ENCODE results near the gene CCDC8.

Gene CCDC8

DNA sequence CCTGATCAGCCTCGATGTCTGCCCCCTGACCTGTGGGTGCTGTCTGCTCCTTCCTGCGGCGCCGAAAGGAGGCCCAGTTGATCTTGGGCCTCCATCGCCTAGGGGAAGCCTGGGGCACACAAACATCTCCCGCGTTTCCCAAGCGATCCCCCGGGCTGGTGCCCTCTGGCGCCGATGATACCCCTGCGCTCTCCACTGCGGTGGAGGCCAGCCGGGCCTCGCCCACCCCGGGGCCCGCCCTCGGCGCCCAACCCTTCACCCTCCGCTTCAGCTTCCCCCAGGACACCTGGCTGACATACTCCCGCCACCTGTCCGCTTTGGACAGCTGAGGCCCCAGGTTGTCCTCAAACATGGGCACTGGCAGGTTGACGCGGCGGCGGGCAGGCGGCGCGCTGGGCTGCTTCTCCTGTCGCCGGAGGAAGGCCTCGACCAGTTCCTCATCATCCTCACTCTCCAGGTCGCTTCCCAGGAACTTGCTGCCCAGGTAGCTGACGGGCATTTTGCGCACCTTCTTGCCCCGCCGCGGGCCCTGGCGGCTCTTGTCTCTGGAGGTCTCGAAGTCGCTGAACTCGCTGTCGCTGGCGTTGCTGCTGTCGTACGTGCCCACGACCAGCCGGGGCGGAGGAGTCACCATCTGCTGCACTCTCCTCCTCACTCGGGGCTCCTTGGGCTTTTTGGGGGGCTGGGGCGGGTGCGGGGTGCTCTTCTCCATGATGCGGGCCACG is 1.3 kb downstream of the CCDC8 start:
- Histone ChIP-seq H3K27ac (ENCODE audit: low read length, poor library complexity, severe bottlenecking) (no peak overlapping the region), H4K91ac (ENCODE audit: low read length) (peak overlapping the region; percentile 35), H2AK5ac (ENCODE audit: low read length, severe bottlenecking) (no peak overlapping the region), H3K23ac (ENCODE audit: low read length in 2 of 2) (peak overlapping the region in 1 of 2 experiments; percentile 94), H3K4me3 (ENCODE audit: insufficient read depth in 1 of 2, low read depth in 1 of 2, low read length in 2 of 2) (peak overlapping the region; percentile 70 to 71), H2BK120ac (ENCODE audit: low read depth, low read length) (no peak overlapping the region), H3K79me1 (replicated peaks; ENCODE audit: low read length, poor library complexity, severe bottlenecking) (peaks cover 22% of the 10 kb centered on the region), H3K9me3 (ENCODE audit: control insufficient read depth, low read length) (no peaks in the 10 kb centered on the region), H3K4me2 (ENCODE audit: low read length, poor library complexity, severe bottlenecking) (peak overlapping the region; percentile 89), H4K8ac (ENCODE audit: low read length) (no peak overlapping the region), H3K9ac (ENCODE audit: low read length) (peak overlapping the region; percentile 82), H2AFZ (ENCODE audit: low read depth, low read length) (no peak overlapping the region), H3K36me3 (ENCODE audit: control insufficient read depth in 1 of 2, insufficient read depth in 2 of 2, low read depth in 1 of 2, low read length in 2 of 2) (peaks cover 0 to 16% of the 10 kb centered on the region in 2 experiments), H3K27me3 (ENCODE audit: control insufficient read depth in 1 of 2, insufficient read depth in 1 of 2, low read length in 2 of 2) (peaks cover 0 to 43% of the 10 kb centered on the region in 2 experiments), H2BK12ac (ENCODE audit: low read length in 2 of 2) (peak overlapping the region in 1 of 2 experiments; percentile 95), H3K4me1 (ENCODE audit: control insufficient read depth, insufficient read depth, low read depth, low read length) (peaks cover 47% of the 10 kb centered on the region), H3K4ac (ENCODE audit: low read depth in 1 of 2, low read length in 2 of 2) (peak overlapping the region; percentile 67 to 100), H3K14ac (ENCODE audit: low read length in 2 of 2) (peak overlapping the region in 1 of 2 experiments; percentile 96), H2BK15ac (ENCODE audit: low read depth, poor library complexity, severe bottlenecking) (no peak overlapping the region), H3K18ac (ENCODE audit: low read depth in 1 of 2, low read length in 2 of 2) (peak overlapping the region; percentile 5 to 99), H2BK5ac (ENCODE audit: low read depth, low read length, poor library complexity, severe bottlenecking) (no peak overlapping the region)
- 11% methylated on average over 54 of the region's 54 CpGs for WGBS
- DNase-seq = no peak

DNA sequence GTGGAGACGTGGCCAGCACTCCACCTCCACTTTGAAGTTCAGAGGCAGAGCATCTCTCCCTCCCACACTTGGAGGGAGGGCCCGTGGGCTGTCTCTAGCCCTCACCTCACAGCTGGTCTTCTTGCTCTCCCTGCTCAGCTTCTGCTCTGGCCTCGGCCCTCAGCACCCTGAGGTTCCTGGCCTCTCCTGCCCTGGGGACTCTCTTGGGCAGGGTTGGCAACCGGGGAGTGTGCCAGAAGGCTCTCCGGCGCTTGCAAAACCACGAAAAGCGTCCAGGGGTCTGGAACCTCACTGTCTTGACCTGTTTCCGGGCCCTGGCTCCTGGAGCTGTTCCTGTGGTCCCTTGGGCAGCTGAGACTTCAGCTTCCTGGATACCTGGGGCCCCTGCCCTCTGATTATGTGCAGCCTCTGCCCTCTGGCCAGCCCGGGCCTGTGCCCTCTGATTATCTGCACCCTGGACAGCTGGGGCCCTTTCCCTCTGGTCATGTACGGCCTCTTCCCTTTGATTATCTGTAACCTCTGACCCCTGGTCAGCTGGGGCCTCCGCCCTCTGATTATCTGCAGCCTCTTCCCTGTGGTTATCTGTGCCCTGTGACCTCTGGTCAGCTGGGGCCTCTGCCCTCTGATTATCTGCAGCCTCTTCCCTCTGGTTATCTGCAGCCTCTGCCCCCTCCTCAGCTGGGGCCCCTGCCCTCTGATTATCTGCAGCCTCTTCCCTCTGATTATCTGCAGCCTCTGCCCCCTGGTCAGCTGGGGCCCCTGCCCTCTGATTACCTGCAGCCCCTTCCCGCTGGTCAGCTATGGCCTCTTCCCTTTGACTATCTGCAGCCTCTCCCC is 2.1 kb downstream of the CCDC8 start:
- H3K4me3 ChIP-seq (ENCODE audit: insufficient read depth in 1 of 2, low read depth in 1 of 2, low read length in 2 of 2) = peak overlapping the region; percentile 70 to 71
- H2BK12ac ChIP-seq (ENCODE audit: low read length in 2 of 2) = peak overlapping the region in 1 of 2 experiments; percentile 54
- peak overlapping the region; percentile 21 for H2BK120ac ChIP-seq (ENCODE audit: low read depth, low read length)
- H3K27me3 ChIP-seq (ENCODE audit: control insufficient read depth in 1 of 2, insufficient read depth in 1 of 2, low read length in 2 of 2) = peaks cover 0 to 46% of the 10 kb centered on the region in 2 experiments
- no peak overlapping the region for H2AK5ac ChIP-seq (ENCODE audit: low read length, severe bottlenecking)
- peak overlapping the region in 1 of 2 experiments; percentile 100 for H3K4ac ChIP-seq (ENCODE audit: low read depth in 1 of 2, low read length in 2 of 2)
- H3K9me3 ChIP-seq (ENCODE audit: control insufficient read depth, low read length) = no peaks in the 10 kb centered on the region
- H2AFZ ChIP-seq (ENCODE audit: low read depth, low read length) = no peak overlapping the region
- WGBS = 81% methylated on average over 13 of the region's 13 CpGs
- peak overlapping the region in 1 of 2 experiments; percentile 94 for H3K23ac ChIP-seq (ENCODE audit: low read length in 2 of 2)
- H2BK15ac ChIP-seq (ENCODE audit: low read depth, poor library complexity, severe bottlenecking) = no peak overlapping the region
- H3K27ac ChIP-seq (ENCODE audit: low read length, poor library complexity, severe bottlenecking) = no peak overlapping the region
- peaks cover 0 to 16% of the 10 kb centered on the region in 2 experiments for H3K36me3 ChIP-seq (ENCODE audit: control insufficient read depth in 1 of 2, insufficient read depth in 2 of 2, low read depth in 1 of 2, low read length in 2 of 2)
- peaks cover 22% of the 10 kb centered on the region for H3K79me1 ChIP-seq (replicated peaks; ENCODE audit: low read length, poor library complexity, severe bottlenecking)
- H3K4me2 ChIP-seq (ENCODE audit: low read length, poor library complexity, severe bottlenecking) = peak overlapping the region; percentile 89
- peaks cover 44% of the 10 kb centered on the region for H3K4me1 ChIP-seq (ENCODE audit: control insufficient read depth, insufficient read depth, low read depth, low read length)
- peak overlapping the region; percentile 35 to 99 for H3K18ac ChIP-seq (ENCODE audit: low read depth in 1 of 2, low read length in 2 of 2)
- no peak overlapping the region for H4K91ac ChIP-seq (ENCODE audit: low read length)
- peak overlapping the region; percentile 82 for H3K9ac ChIP-seq (ENCODE audit: low read length)
- H3K14ac ChIP-seq (ENCODE audit: low read length in 2 of 2) = peak overlapping the region in 1 of 2 experiments; percentile 96
- no peak for DNase-seq
- H4K8ac ChIP-seq (ENCODE audit: low read length) = no peak overlapping the region
- no peak overlapping the region for H2BK5ac ChIP-seq (ENCODE audit: low read depth, low read length, poor library complexity, severe bottlenecking)

DNA sequence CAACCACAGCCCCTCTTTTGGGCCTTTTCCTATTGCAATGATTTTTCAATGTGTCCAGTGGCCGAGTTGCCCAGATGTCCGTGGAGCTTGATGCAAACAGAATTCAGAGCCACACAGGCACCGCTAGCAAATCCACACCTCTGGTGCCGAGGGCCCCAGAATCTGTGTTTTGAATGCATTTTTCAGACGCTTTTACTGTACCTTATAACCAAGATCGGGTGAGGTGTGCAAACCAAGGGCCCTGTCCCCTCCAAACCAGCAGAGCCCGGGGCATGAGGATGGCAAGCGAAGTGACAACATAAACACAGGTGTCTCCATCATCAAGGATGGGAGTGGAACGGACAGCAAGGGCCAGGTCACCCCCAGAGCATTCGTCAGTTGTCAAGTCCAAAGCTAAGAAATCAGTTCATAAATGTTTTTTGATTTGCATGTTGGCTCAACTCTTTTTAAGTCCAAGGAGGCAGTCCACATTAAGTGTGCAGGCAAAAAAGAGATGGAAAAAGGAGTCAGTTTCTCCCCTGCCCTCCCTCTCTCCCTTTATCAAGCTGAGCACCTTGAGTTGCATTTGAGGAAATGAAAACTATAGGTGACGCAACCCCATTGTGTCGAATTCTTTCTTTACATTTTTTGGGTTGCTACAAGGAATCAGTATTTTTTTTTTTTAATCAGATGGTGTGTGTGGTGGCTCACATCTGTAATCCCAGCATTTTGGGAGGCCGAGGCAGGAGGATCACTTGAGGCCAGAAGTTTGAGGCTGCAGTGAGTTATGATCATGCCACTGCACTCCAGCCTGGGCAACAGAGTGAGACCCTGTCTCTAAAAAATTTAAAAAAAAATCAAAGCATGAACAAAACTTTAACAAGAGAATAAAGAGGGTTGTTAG is 2.9 kb downstream of the CCDC8 start:
- WGBS = 96% methylated on average over 13 of the region's 13 CpGs
- H2BK12ac ChIP-seq (ENCODE audit: low read length in 2 of 2) = no peak overlapping the region
- H4K8ac ChIP-seq (ENCODE audit: low read length) = no peak overlapping the region
- DNase-seq = no peak
- no peak overlapping the region for H3K4ac ChIP-seq (ENCODE audit: low read depth in 1 of 2, low read length in 2 of 2)
- H2BK15ac ChIP-seq (ENCODE audit: low read depth, poor library complexity, severe bottlenecking) = no peak overlapping the region
- H3K4me3 ChIP-seq (ENCODE audit: insufficient read depth in 1 of 2, low read depth in 1 of 2, low read length in 2 of 2) = no peak overlapping the region
- peaks cover 0 to 53% of the 10 kb centered on the region in 2 experiments for H3K27me3 ChIP-seq (ENCODE audit: control insufficient read depth in 1 of 2, insufficient read depth in 1 of 2, low read length in 2 of 2)
- H3K18ac ChIP-seq (ENCODE audit: low read depth in 1 of 2, low read length in 2 of 2) = peak overlapping the region in 1 of 2 experiments; percentile 67
- H3K9ac ChIP-seq (ENCODE audit: low read length) = no peak overlapping the region
- peaks cover 0 to 16% of the 10 kb centered on the region in 2 experiments for H3K36me3 ChIP-seq (ENCODE audit: control insufficient read depth in 1 of 2, insufficient read depth in 2 of 2, low read depth in 1 of 2, low read length in 2 of 2)
- H4K91ac ChIP-seq (ENCODE audit: low read length) = no peak overlapping the region
- H2AFZ ChIP-seq (ENCODE audit: low read depth, low read length) = no peak overlapping the region
- H3K9me3 ChIP-seq (ENCODE audit: control insufficient read depth, low read length) = no peaks in the 10 kb centered on the region
- H3K14ac ChIP-seq (ENCODE audit: low read length in 2 of 2) = no peak overlapping the region
- no peak overlapping the region for H3K27ac ChIP-seq (ENCODE audit: low read length, poor library complexity, severe bottlenecking)
- H3K4me1 ChIP-seq (ENCODE audit: control insufficient read depth, insufficient read depth, low read depth, low read length) = peaks cover 41% of the 10 kb centered on the region
- H2BK5ac ChIP-seq (ENCODE audit: low read depth, low read length, poor library complexity, severe bottlenecking) = no peak overlapping the region
- H3K79me1 ChIP-seq (replicated peaks; ENCODE audit: low read length, poor library complexity, severe bottlenecking) = peaks cover 22% of the 10 kb centered on the region
- H2BK120ac ChIP-seq (ENCODE audit: low read depth, low read length) = no peak overlapping the region
- H2AK5ac ChIP-seq (ENCODE audit: low read length, severe bottlenecking) = no peak overlapping the region
- H3K23ac ChIP-seq (ENCODE audit: low read length in 2 of 2) = no peak overlapping the region
- H3K4me2 ChIP-seq (ENCODE audit: low read length, poor library complexity, severe bottlenecking) = no peak overlapping the region

All from mesenchymal stem cell (in vitro differentiated cells and primary cell).